ENCODE measurements around the gene ZNRF3.
"Not testable (repeated sequence)": the region's sequence is repeated elsewhere in the genome, so short reads cannot be mapped to it uniquely, and the experiment has no call there.

GRCh38 chr22:28868389-28868788 lies 15.0 kb upstream of the ZNRF3 start:
- TF ChIP-seq CTCF (IDR thresholded peaks at IDR 0.05; ENCODE audit: insufficient read depth, low read depth, low read length); EZH2 (IDR thresholded peaks at IDR 0.05; ENCODE audit: insufficient read depth, low read length): not testable (repeated sequence)
